ENCODE measurements around the gene LEFTY1. TPM values are rescaled to one million over a fixed set of nuclear protein-coding genes. Genes with fewer than 3 reads are reported as not detected.
A peak's percentile ranks its signal among the peaks of the same experiment; 100 is the strongest.
"Not testable (repeated sequence)": the region's sequence is repeated elsewhere in the genome, so short reads cannot be mapped to it uniquely, and the experiment has no call there.

LEFTY1 gene
- total and polyA plus RNA-seq, 2 experiments from 2014 or later = 0.83 TPM; not detected in 1

DNA sequence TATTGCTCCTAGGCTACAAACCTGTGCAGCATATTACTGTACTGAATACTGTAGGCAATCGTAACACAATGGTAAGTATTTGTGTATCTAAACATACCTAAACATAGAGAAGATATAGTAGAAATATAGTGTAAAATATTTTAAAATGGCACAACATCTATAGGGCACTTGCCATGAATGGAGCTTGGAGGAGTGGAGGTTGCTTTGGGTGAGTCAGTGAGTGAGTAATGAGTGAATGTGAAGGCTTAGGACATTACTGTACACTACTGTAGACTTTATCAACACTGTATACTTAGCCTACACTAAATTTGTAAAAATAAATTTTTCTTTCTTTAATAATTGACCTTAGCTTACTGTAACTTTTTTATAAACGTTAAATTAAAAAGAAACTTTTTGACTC, 44.1 kb upstream of the LEFTY1 start:
- H3K36me3 ChIP-seq = no peaks in the 10 kb centered on the region
- H3K27me3 ChIP-seq = no peaks in the 10 kb centered on the region
- no peak overlapping the region for H3K27ac ChIP-seq
- peak in 1 of 2 donors; percentile 50 for DNase-seq (ENCODE audit: low read depth in 1 of 2, low spot score in 1 of 2)
- H3K4me3 ChIP-seq = no peak overlapping the region
- TF ChIP-seq, protein P1, sequence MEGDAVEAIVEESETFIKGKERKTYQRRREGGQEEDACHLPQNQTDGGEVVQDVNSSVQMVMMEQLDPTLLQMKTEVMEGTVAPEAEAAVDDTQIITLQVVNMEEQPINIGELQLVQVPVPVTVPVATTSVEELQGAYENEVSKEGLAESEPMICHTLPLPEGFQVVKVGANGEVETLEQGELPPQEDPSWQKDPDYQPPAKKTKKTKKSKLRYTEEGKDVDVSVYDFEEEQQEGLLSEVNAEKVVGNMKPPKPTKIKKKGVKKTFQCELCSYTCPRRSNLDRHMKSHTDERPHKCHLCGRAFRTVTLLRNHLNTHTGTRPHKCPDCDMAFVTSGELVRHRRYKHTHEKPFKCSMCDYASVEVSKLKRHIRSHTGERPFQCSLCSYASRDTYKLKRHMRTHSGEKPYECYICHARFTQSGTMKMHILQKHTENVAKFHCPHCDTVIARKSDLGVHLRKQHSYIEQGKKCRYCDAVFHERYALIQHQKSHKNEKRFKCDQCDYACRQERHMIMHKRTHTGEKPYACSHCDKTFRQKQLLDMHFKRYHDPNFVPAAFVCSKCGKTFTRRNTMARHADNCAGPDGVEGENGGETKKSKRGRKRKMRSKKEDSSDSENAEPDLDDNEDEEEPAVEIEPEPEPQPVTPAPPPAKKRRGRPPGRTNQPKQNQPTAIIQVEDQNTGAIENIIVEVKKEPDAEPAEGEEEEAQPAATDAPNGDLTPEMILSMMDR (IDR thresholded peaks at IDR 0.05; ENCODE audit: low read depth, low read length) = no peak
- H3K4me1 ChIP-seq (ENCODE audit: low read depth) = no peaks in the 10 kb centered on the region
- no peaks in the 10 kb centered on the region for H3K9me3 ChIP-seq (ENCODE audit: low read depth)

DNA sequence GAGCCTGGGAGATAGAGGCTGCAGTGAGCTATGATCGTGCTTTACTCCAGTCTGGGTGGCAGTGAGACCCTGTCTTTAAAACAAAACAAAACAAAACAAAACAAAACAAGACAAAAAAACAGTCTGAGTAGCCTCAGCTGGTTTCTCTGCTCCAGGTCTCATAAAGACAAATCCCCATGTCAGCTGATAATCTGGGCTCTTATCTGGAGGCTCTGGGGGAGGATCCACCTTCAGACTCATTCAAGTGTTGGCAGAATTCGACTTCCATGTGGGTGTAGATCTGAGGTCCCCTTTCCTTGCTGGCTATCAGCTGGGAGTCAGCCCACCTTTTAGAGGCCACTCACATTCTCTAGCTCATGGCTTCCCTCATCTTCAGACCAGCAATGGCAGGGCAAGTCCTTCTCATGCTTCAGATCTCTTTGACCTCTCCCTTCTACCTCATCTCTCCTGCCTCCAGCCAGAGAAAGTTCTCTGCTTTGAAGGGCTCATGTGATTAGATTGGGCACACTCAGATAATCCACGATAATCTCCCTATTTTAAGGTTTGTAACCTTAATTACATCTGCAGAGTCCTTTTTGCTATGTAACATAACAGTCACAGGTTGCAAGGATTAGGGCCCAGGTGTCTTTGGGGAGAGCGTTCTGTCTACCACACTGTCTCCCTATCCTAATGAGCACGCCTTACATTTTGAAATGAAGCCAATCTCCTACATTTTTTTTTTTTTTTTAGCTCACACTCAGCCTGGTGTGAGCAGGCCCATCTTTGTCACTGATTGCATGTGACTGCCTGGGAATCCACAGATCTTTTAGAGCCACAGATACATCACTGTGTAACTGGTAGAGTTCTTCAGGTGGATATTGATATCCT, 42.6 kb upstream of the LEFTY1 start:
- Histone ChIP-seq H3K4me3 (no peak overlapping the region), H3K27ac (no peak overlapping the region), H3K9me3 (ENCODE audit: low read depth) (no peaks in the 10 kb centered on the region), H3K4me1 (ENCODE audit: low read depth) (no peaks in the 10 kb centered on the region), H3K27me3 (no peaks in the 10 kb centered on the region), H3K36me3 (no peaks in the 10 kb centered on the region)
- DNase-seq (ENCODE audit: low read depth in 1 of 2, low spot score in 1 of 2) = no peak
- TF ChIP-seq, protein P1 (IDR thresholded peaks at IDR 0.05; ENCODE audit: low read depth, low read length) = no peak

DNA sequence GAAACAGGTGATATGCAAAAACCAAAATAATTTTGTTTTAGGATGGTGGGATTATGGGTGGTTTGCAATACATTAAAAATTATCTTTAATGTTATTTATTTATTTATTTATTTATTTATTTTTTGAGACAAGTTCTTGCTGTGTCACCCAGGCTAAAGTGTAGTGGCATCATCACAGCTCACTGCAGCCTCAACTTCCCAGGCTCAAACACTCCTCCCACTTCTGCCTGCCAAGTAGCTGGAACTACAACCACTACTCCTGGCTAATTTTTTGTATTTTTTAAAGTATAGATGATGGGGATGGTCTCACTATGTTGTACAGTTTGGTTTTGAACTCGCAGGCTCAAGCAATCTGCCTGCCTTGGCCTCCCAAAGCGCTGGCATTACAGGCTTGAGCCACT, 41.6 kb upstream of the LEFTY1 start:
- DNase-seq (ENCODE audit: low read depth in 1 of 2, low spot score in 1 of 2) = no peak
- Histone ChIP-seq H3K4me1 (ENCODE audit: low read depth) (no peaks in the 10 kb centered on the region), H3K36me3 (no peaks in the 10 kb centered on the region), H3K27me3 (no peaks in the 10 kb centered on the region), H3K27ac (no peak overlapping the region), H3K4me3 (no peak overlapping the region), H3K9me3 (ENCODE audit: low read depth) (no peaks in the 10 kb centered on the region)
- TF ChIP-seq, protein P1 (IDR thresholded peaks at IDR 0.05; ENCODE audit: low read depth, low read length) = no peak

DNA sequence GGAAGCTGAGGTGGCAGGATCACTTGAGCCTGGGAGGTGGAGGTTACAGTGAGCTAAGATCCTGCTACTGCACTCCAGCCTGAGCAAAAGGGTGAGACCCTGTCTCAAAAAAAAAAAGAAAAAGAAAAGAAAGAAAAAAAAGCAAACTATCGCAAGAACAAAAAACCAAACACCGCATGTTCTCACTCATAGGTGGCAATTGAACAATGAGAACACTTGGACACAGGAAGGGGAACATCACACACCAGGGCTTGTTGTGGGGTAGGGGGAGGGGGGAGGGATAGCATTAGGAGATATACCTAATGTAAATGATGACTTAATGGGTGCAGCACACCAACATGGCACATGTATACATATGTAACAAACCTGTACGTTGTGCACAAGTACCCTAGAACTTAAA, 40.5 kb upstream of the LEFTY1 start:
- not testable (repeated sequence) for H3K27me3 ChIP-seq; H3K36me3 ChIP-seq; DNase-seq (ENCODE audit: low read depth in 1 of 2, low spot score in 1 of 2); H3K9me3 ChIP-seq (ENCODE audit: low read depth); H3K27ac ChIP-seq; H3K4me3 ChIP-seq; H3K4me1 ChIP-seq (ENCODE audit: low read depth)

DNA sequence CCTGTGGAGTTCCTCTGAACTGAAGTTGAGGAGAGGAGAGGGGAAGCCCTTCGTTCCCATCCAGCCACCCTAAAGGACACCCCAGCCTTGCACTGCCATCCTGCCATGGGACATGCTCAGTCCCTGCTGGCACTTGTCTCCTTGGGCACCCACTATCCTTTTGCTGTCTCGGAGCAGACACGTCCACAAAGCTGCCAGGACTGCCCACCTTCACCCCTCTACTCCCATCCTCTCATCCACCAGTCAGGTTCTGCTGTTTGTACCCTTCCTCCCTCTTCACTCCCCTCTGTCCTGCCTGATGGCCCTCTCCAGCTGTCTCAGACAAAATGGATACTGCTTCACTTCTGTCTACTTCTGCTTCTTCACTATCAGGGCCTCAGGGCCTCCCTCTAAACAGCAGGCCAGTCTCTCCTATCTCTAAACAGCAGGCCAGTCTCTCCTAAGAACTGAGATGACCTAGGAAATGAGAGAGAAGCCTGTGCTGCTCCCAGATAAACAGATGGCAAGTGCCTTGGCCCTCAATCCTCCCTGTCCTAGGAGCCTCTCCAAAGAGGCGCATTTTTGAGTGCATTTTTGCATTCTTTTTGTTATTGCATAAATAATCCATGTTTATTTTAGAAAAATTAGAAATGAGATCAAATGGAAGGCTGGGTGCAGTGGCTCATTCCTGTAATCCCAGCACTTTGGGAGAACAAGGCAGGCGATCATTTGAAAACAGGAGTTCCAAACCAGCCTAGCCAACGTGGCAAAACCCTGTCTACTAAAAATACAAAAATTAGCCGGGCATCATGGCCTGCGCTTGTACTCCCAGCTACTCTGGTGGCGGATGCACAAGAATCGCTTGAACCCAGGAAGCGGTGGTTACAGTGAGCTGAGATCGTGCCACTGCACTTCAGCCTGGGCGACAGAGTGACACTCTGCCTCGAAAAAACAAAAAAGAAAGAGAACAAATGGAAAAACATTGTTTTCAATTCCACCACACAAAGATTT, 39.5 kb upstream of the LEFTY1 start:
- no peak for DNase-seq (ENCODE audit: low read depth in 1 of 2, low spot score in 1 of 2)
- Histone ChIP-seq H3K4me1 (ENCODE audit: low read depth) (no peaks in the 10 kb centered on the region), H3K27me3 (no peaks in the 10 kb centered on the region), H3K27ac (peak overlapping the region; percentile 88), H3K4me3 (no peak overlapping the region), H3K36me3 (no peaks in the 10 kb centered on the region), H3K9me3 (ENCODE audit: low read depth) (no peaks in the 10 kb centered on the region)
- TF ChIP-seq, protein P1 (IDR thresholded peaks at IDR 0.05; ENCODE audit: low read depth, low read length) = no peak
